HEK293 (cell line): Measurements from ENCODE around the gene OBSCN.

Source experiments
- CTCF ChIA-PET: fragments of 350-600 bp; formaldehyde crosslinking; extraction: SDS; loops from one replicate; lab custom pipeline; 2021; ENCODE audit warnings: antibody characterized with exemption; lab: Yijun Ruan, JAX
- POLR2A ChIA-PET: fragments of 300-600 bp; formaldehyde crosslinking; extraction: SDS; loops from one replicate; lab custom pipeline; 2020; ENCODE audit warnings: antibody characterized with exemption, inconsistent platforms; lab: Yijun Ruan, JAX
- H3K27ac ChIP-seq: fragments of 200-500 bp; sonication (Bioruptor generic); 2 replicates; pipeline ENCODE4 v1.5.1; 2014; ENCODE audit warnings: low read depth, low read length, control low read depth, inconsistent platforms; ENCODE audit errors: extremely low read depth
- H3K36me3 ChIP-seq, 2 experiments: fragments of 200-500 bp in 1 of 2; sonication (Bioruptor generic) in 1 of 2; 1 replicate in 1 of 2; 2 replicates in 1 of 2; pipeline ENCODE4 v1.5.1; 2014 to 2017; ENCODE audit warnings: inconsistent platforms in 2 of 2, low read length in 2 of 2; ENCODE audit not compliant: control insufficient read depth in 2 of 2, insufficient read depth in 1 of 2
- H3K4me1 ChIP-seq: fragments of 200-500 bp; sonication (Bioruptor generic); 2 replicates; pipeline ENCODE4 v1.5.1; 2014; ENCODE audit warnings: mild to moderate bottlenecking, low read length, inconsistent platforms; ENCODE audit not compliant: control insufficient read depth, insufficient read depth
- H3K4me3 ChIP-seq: 2 replicates; pipeline ENCODE4 v1.5.1; 2011; ENCODE audit warnings: low read depth, mild to moderate bottlenecking, control low read depth, low read length, moderate library complexity
- H3K9me3 ChIP-seq: fragments of 200-500 bp; sonication (Bioruptor generic); 2 replicates; pipeline ENCODE4 v1.5.1; 2014; ENCODE audit warnings: low read depth, low read length, inconsistent platforms; ENCODE audit not compliant: control insufficient read depth, insufficient read depth
- GLIS2 ChIP-seq: fragments of 450-650 bp; formaldehyde crosslinking; IDR thresholded peaks from 2 replicates; pipeline ENCODE4 v1.5.1; 2016; ENCODE audit warnings: missing biosample characterization, missing genetic modification characterization
- SP7 ChIP-seq: fragments of 450-650 bp; formaldehyde crosslinking; IDR thresholded peaks from 2 replicates; pipeline ENCODE4 v1.5.1; 2016; ENCODE audit warnings: missing biosample characterization, missing genetic modification characterization
- ZBTB21 ChIP-seq: fragments of 450-650 bp; formaldehyde crosslinking; IDR thresholded peaks from 2 replicates; pipeline ENCODE4 v1.5.1; 2017; ENCODE audit warnings: missing biosample characterization, missing genetic modification characterization
- ZFHX2 ChIP-seq: fragments of 450-650 bp; formaldehyde crosslinking; conservative IDR thresholded peaks from 2 replicates; pipeline ENCODE4 v1.5.1; 2016; ENCODE audit warnings: missing biosample characterization, missing genetic modification characterization
- ZFP37 ChIP-seq: fragments of 450-650 bp; formaldehyde crosslinking; IDR thresholded peaks from 2 replicates; pipeline ENCODE4 v1.5.1; 2016; ENCODE audit warnings: missing biosample characterization, missing genetic modification characterization
- ZNF133 ChIP-seq: fragments of 450-650 bp; formaldehyde crosslinking; IDR thresholded peaks from 2 replicates; pipeline ENCODE4 v1.5.1; 2016; ENCODE audit warnings: missing biosample characterization, missing genetic modification characterization
- ZNF146 ChIP-seq: fragments of 450-650 bp; formaldehyde crosslinking; IDR thresholded peaks from 2 replicates; pipeline ENCODE4 v1.5.1; 2016; ENCODE audit warnings: missing biosample characterization, missing genetic modification characterization
- ZNF202 ChIP-seq: fragments of 450-650 bp; formaldehyde crosslinking; IDR thresholded peaks from 2 replicates; pipeline ENCODE4 v1.5.1; 2016; ENCODE audit warnings: missing biosample characterization, missing genetic modification characterization, borderline replicate concordance
- ZNF600 ChIP-seq: fragments of 450-650 bp; formaldehyde crosslinking; IDR thresholded peaks from 2 replicates; pipeline ENCODE4 v1.5.1; 2016; ENCODE audit warnings: missing biosample characterization, missing genetic modification characterization
- ZNF629 ChIP-seq: fragments of 450-650 bp; formaldehyde crosslinking; IDR thresholded peaks from 2 replicates; pipeline ENCODE4 v1.5.1; 2017; ENCODE audit warnings: missing biosample characterization, missing genetic modification characterization
- TF ChIP-seq, protein P1 (sequence below): fragments of 450-650 bp; IDR thresholded peaks from 2 replicates; pipeline ENCODE4 v1.5.1; 2018; ENCODE audit warnings: missing biosample characterization, mild to moderate bottlenecking, missing genetic modification characterization
- TF ChIP-seq, protein P2 (sequence below): fragments of 450-650 bp; formaldehyde crosslinking; IDR thresholded peaks from 2 replicates; pipeline ENCODE4 v1.5.1; 2016; ENCODE audit warnings: missing biosample characterization, missing genetic modification characterization
- TF ChIP-seq, protein P3 (sequence below): fragments of 450-650 bp; formaldehyde crosslinking; IDR thresholded peaks from 2 replicates; pipeline ENCODE4 v1.5.1; 2016; ENCODE audit warnings: missing biosample characterization, missing genetic modification characterization, low read depth
- TF ChIP-seq, protein P4 (sequence below): fragments of 450-650 bp; formaldehyde crosslinking; IDR thresholded peaks from 2 replicates; pipeline ENCODE4 v1.5.1; 2016; ENCODE audit warnings: missing biosample characterization, missing genetic modification characterization

Gene OBSCN

DNA sequence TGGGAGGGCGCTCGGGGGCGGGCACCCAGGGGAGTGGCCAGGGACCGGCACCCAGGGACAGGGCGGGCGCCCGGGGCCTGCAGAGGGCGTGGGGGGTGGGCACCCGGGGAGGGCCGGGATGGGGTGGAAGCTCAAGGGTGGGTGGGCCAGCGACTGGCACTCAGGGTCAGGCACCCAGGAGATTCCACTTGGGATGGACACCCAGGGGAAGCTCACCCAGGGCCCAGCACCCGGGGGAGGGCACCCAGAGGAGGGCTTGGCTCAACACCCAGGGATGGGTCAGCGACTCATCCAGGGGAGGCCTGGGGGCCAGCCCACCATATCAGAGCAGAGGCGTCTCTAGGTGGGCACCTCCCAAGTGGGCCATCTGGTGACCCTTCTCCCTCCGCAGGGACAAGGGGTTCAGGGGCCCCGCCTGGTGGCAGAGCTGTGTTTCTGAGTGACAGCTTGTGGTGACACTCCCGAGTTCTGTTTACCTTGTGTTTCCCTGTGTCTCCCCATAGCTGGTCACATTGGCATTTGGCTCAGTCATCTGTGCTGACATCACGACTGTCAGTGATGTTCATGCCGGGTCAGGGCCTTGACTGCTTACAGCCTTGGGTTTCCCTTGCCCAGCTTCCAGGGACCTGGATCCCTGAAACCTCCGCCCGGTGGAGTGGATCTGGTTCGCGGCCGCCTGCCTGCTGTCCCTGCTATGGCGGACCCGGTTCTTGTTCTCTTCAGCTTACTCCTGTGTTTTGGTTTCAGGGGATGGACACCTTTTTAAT, 41.5 kb upstream of the OBSCN start (continued):
- no peak for TF ChIP-seq ZNF133
- TF ChIP-seq ZNF202 (tag by site-specific recombination) = no peak

DNA sequence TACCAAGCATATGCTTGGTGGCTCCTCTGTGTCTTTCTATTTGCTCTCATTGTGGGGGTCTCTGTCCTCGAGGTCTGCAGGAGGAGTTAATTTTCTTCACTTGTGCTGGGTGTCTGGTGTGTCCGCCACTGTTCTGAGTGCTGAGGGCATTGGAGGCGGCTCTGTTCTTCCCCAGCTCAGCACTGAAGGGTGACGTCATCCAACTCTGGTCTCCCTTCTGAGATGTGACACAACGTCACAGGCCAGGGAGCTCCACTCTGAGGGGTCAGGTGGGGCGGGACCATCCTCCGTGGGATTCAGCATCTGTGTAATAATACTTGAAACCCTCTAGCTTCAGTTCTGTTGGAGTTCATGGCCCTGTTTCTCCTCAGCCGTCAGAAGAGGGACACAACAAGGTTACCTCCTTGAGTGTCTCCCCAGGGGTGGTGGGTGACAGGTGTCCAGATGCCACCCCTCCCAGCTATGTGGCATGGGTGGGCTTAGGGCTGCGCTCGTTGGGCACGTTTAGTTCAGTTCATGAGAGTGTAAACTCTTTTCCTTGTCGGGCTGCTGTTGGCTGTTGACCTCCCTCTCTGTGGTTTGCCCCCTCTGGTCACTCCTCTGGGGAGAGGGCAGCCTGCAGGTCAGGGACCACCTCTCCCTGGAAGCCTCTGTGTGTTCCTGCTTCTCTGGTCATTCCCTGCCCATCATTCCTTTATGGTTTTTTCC, 39.1 kb upstream of the OBSCN start:
- no peaks in the 10 kb centered on the region for H3K9me3 ChIP-seq
- H3K27ac ChIP-seq = no peak overlapping the region
- H3K4me1 ChIP-seq = peaks cover 4% of the 10 kb centered on the region
- no peak overlapping the region for H3K4me3 ChIP-seq
- ChIA-PET POLR2A (interaction anchor here (0.6 kb wide), 1 partner anchor 238 kb away, joined by 11 read pairs; the partner anchor contains the start of gene TRIM11), CTCF (interaction anchor here (0.7 to 6.1 kb wide), 3 partner anchors 18 to 346 kb away, joined by 3 to 50 read pairs (median 3); no protein-coding TSS in a partner anchor)
- H3K36me3 ChIP-seq = peaks cover 0 to 3% of the 10 kb centered on the region in 2 experiments; a peak in 1 of 3 replicates
- TF ChIP-seq, protein P1, sequence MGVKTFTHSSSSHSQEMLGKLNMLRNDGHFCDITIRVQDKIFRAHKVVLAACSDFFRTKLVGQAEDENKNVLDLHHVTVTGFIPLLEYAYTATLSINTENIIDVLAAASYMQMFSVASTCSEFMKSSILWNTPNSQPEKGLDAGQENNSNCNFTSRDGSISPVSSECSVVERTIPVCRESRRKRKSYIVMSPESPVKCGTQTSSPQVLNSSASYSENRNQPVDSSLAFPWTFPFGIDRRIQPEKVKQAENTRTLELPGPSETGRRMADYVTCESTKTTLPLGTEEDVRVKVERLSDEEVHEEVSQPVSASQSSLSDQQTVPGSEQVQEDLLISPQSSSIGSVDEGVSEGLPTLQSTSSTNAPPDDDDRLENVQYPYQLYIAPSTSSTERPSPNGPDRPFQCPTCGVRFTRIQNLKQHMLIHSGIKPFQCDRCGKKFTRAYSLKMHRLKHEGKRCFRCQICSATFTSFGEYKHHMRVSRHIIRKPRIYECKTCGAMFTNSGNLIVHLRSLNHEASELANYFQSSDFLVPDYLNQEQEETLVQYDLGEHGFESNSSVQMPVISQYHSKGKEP = no peak
- TF ChIP-seq ZBTB21 (peak; percentile 71), SP7 (tag by site-specific recombination) (0 out of 2 replicates have a peak, but pooled peaks have one; percentile 34), ZFHX2 (tag by site-specific recombination) (0 out of 2 replicates have a peak, but pooled peaks have one; percentile 6), ZNF600 (tag by site-specific recombination) (peak; percentile 54), ZNF629 (tag by site-specific recombination) (peak; percentile 39; the same call in 1 of the 2 replicates), GLIS2 (tag by site-specific recombination) (peak; percentile 40; the same call in 1 of the 2 replicates)
- TF ChIP-seq, protein P2, sequence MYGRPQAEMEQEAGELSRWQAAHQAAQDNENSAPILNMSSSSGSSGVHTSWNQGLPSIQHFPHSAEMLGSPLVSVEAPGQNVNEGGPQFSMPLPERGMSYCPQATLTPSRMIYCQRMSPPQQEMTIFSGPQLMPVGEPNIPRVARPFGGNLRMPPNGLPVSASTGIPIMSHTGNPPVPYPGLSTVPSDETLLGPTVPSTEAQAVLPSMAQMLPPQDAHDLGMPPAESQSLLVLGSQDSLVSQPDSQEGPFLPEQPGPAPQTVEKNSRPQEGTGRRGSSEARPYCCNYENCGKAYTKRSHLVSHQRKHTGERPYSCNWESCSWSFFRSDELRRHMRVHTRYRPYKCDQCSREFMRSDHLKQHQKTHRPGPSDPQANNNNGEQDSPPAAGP (tag by site-specific recombination) = peak; percentile 43; the same call in 1 of the 2 replicates
- TF ChIP-seq, protein P3, sequence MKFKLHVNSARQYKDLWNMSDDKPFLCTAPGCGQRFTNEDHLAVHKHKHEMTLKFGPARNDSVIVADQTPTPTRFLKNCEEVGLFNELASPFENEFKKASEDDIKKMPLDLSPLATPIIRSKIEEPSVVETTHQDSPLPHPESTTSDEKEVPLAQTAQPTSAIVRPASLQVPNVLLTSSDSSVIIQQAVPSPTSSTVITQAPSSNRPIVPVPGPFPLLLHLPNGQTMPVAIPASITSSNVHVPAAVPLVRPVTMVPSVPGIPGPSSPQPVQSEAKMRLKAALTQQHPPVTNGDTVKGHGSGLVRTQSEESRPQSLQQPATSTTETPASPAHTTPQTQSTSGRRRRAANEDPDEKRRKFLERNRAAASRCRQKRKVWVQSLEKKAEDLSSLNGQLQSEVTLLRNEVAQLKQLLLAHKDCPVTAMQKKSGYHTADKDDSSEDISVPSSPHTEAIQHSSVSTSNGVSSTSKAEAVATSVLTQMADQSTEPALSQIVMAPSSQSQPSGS (tag by site-specific recombination) = peak; percentile 95
- TF ChIP-seq, protein P4, sequence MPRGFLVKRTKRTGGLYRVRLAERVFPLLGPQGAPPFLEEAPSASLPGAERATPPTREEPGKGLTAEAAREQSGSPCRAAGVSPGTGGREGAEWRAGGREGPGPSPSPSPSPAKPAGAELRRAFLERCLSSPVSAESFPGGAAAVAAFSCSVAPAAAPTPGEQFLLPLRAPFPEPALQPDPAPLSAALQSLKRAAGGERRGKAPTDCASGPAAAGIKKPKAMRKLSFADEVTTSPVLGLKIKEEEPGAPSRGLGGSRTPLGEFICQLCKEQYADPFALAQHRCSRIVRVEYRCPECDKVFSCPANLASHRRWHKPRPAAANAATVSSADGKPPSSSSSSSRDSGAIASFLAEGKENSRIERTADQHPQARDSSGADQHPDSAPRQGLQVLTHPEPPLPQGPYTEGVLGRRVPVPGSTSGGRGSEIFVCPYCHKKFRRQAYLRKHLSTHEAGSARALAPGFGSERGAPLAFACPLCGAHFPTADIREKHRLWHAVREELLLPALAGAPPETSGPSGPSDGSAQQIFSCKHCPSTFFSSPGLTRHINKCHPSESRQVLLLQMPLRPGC (tag by site-specific recombination) = no peak

DNA sequence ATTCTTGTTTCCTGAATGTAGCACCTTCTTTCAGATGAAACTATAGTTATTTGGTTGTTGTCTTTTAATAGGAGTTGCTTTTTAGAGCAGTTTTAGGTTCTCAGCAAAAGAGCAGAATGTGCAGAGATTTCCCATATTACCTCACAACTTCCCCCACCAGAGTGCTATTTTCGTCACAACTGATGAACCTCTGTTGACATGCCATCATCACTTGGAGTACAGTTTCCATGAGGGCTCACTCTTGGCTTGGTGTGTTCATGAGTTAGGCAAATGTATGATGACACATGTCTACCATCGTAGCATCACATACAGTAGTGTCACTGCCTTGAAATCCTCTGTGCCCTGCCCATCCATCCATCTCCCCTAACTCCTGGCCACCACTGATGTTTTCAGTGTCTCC, 38.5 kb upstream of the OBSCN start:
- 0 out of 2 replicates have a peak, but pooled peaks have one; percentile 51 for TF ChIP-seq ZBTB21
- TF ChIP-seq ZNF146 (tag by site-specific recombination) = no peak
- TF ChIP-seq ZFP37 (tag by site-specific recombination) = no peak
- ChIA-PET CTCF (interaction anchor here (0.6 to 1.2 kb wide), 5 partner anchors 11 to 1115 kb away, joined by 3 to 6 read pairs (median 3); no protein-coding TSS in a partner anchor), POLR2A (interaction anchor here (1.0 kb wide), 1 partner anchor 29 kb away, joined by 3 read pairs; the partner anchor contains the start of gene GUK1)
- peaks cover 0 to 3% of the 10 kb centered on the region in 2 experiments; a peak in 1 of 3 replicates for H3K36me3 ChIP-seq
- H3K4me3 ChIP-seq = no peak overlapping the region
- H3K4me1 ChIP-seq = peaks cover 4% of the 10 kb centered on the region
- H3K9me3 ChIP-seq = no peaks in the 10 kb centered on the region
- no peak overlapping the region for H3K27ac ChIP-seq
